WI38 (cell line): ENCODE measurements around the gene TTYH2.

Experiments used
- H3K4me3 ChIP-seq: 2 replicates; pipeline ENCODE4 v1.5.1; 2011; ENCODE audit warnings: low read depth, mild to moderate bottlenecking, control low read depth, low read length
- TF ChIP-seq, protein P1 (sequence below): IDR thresholded peaks from 2 replicates; pipeline ENCODE4 v1.5.1; 2012; ENCODE audit warnings: low read depth, mild to moderate bottlenecking, control low read depth, low read length

Gene TTYH2

DNA sequence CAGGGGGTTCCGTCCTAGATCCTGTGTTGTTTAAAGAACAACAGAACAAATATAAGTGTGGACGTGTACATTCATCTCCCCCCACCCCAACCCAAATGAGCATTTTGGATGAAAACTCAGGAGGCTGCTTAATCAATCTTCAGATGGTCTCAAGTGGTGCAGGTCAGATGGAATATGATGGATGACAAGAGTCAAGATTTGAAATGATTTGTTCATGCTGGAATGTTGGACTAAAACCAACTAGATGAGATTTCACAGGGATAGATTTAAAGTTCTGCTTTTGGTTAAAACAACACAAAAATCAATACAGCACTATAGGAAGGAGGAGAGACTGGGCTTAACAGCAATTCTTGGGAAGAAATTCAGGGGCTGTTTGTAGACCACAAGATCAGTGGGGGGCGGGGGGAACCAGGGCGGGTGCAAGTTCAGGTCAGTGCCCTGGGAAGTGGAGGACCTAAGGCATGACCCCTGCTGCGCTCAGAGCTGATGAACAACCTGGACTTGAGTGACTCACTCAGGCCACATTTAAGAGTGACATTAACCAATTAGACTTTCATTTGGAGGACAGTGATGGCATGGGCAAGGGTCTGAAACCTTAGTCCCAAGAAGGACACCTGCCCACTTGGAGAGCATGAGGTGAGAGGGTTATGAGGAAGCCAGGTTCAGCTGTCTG, 15.1 kb downstream of the TTYH2 start:
- H3K4me3 ChIP-seq: no peak overlapping the region
- TF ChIP-seq, protein P1, sequence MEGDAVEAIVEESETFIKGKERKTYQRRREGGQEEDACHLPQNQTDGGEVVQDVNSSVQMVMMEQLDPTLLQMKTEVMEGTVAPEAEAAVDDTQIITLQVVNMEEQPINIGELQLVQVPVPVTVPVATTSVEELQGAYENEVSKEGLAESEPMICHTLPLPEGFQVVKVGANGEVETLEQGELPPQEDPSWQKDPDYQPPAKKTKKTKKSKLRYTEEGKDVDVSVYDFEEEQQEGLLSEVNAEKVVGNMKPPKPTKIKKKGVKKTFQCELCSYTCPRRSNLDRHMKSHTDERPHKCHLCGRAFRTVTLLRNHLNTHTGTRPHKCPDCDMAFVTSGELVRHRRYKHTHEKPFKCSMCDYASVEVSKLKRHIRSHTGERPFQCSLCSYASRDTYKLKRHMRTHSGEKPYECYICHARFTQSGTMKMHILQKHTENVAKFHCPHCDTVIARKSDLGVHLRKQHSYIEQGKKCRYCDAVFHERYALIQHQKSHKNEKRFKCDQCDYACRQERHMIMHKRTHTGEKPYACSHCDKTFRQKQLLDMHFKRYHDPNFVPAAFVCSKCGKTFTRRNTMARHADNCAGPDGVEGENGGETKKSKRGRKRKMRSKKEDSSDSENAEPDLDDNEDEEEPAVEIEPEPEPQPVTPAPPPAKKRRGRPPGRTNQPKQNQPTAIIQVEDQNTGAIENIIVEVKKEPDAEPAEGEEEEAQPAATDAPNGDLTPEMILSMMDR: no peak

DNA sequence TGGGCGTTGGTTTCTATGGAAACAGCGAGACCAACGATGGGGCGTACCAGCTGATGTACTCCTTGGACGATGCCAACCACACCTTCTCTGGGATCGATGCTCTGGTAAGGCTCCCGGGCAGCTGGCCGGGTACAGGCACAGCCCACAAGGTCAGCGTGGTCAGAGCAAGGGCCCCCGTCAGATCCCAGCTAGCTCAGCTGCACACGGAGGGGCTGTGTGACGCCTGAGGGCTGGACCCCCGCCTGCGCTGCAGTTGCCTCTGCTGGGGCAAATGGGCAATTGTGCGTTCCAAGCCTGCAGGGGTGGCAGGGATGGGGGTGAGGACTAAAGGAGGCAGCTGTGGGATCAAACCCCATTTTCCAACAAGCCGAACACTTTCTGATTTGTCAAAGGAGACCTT, 17.5 kb downstream of the TTYH2 start:
- TF ChIP-seq, protein P1: no peak
- H3K4me3 ChIP-seq: no peak overlapping the region

DNA sequence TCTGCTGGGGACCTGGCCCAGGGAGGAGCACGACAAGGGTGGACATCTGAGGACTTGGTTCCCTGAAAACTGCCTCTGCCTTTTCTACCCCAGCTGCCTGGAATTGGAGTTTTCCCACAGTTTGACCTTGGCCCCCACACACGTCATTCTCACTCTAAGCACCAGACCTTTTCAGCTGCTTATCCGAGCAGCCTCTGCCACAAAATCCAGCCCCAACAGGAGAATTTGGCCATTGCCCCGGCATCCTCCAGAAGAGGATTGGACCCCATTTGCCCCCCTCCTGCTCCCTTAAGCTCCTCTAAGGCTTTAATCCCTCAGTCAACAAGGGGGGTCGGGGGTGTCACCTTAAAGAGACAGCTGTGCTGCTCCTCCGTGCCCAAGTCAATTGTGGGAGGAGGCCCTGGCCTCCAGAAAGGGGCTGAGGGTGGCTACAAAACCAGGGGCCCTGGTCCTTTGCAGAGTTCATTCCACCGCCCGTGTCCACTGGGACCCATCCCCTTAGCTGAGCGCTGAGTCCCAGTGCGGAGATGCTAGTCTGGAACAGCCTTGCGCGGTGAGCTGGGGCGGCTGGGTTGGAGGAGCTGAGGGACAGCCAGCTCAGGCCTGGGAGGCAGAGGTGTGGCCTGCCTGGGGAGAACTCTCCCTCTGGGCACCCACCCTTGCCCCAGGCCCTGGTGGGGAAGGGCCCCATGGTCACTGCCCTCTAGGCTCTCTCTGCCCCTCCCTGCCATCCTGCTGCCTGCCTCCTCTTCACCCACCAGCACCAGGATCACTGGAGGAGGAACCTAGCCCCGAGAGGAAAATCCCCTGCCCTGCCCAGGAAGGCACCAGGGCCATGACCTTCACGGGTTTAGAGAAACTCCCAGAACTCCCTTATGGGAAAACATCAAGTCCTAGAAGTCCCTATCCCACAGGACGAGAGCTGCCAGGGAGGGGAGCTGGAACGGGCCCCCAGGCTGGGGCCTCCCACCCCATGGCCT, 18.8 kb downstream of the TTYH2 start:
- TF ChIP-seq, protein P1: no peak
- H3K4me3 ChIP-seq: no peak overlapping the region

DNA sequence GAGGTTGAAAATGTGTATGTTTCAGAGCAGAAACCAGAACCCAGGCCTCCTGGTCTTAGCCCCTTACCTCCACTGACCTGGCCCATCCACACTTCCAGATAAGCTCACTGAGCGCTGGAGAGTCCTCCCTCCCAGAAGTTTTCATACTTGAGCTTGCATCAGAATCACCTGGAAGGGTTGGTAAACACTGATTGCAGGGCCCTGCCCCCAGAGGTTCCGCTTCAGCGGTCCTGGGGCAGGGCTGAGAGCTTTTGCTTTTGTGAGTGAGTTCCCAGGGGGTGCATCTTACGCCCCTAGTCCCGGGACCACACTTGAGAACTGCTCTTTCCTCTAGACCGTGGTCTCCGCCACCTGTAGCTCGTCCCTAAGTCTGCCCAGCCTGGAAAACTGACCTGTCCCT, 20.6 kb downstream of the TTYH2 start:
- no peak overlapping the region for H3K4me3 ChIP-seq
- TF ChIP-seq, protein P1: no peak

DNA sequence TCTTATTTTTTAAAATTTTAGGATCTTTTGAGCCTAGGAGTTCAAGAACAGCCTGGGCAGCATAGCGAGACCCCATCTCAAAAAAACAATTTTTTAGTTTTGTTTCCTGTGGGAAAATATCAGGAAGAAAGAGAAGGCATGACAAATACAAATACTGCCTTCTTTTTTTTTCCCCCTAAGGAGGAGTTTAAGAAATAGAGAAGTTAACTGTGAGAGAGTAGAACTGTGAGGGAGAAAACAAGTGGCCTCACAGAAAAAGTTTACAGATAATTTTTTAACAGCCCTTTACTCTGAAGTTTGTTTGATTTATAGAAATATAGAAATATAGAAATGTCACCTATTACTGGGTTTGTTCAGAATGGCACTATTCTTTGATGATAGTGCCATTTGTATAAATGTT, 21.1 kb downstream of the TTYH2 start:
- no peak overlapping the region for H3K4me3 ChIP-seq
- TF ChIP-seq, protein P1: no peak

DNA sequence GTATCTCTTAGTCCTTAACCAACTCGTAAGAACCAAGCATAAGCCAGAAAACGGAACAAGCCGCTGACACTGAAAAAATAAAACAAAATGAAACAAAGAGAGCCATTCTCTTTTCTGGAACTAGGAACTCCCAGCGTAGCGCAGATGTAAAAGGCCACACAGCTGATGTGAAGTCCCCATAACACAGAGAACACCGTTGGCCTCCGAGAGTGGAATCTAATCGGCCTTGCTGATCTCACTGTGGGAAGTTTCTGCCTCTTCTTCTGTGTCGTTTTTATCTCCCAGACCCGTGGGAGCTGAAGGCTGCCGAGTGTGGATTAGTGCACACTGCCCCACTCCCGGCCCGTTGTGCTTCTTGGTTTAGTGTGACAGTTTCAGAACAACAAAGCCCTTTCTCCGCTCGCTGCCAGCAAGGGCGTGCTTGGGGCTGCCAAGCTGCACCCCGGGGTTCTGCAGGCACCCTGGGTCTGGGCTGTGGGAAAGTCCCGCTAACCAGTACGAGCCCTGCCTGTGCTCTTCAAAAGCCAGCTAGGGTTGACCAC, 21.7 kb downstream of the TTYH2 start:
- no peak overlapping the region for H3K4me3 ChIP-seq
- TF ChIP-seq, protein P1: no peak
